ENCODE data around the gene SSH2. TPM values are rescaled to one million over a fixed set of nuclear protein-coding genes. Genes with fewer than 3 reads are reported as not detected.

SSH2 gene
- total and polyA plus RNA-seq, 9 of the 15 experiments (the other 6 are each of a cell fraction or from before 2014, with no cell fraction given): 3.9 to 16.1 (median 10.2) TPM

- no peaks in the 10 kb centered on the region for H3K9me1 ChIP-seq (ENCODE audit: control insufficient read depth, insufficient read depth, low read length)
- intact Hi-C loops (cut with micrococcal nuclease): no loop called here
- H2AFZ ChIP-seq (ENCODE audit: low read depth, low read length): no peak overlapping the region
- no peak overlapping the region for H3K27ac ChIP-seq (ENCODE audit: extremely low read depth, low read depth, low read length)
- BruUV-seq (replicated peaks): no TSS peak
- in situ Hi-C loops (cut with MboI): no loop called here
- no peak overlapping the region for H3K4me2 ChIP-seq (ENCODE audit: insufficient read depth, low read length)
- ATAC-seq: no peak
- no peak overlapping the region for H3K9ac ChIP-seq (ENCODE audit: insufficient read depth in 1 of 2, low read depth in 2 of 2, low read length in 2 of 2)
- H3K9me3 ChIP-seq (replicated peaks; ENCODE audit: control insufficient read depth, insufficient read depth, low read depth, low read length): no peaks in the 10 kb centered on the region
- no peaks in the 10 kb centered on the region for H3K27me3 ChIP-seq (ENCODE audit: control insufficient read depth in 2 of 2, insufficient read depth in 2 of 2, low read length in 2 of 2)
- H3K79me2 ChIP-seq (ENCODE audit: control insufficient read depth, insufficient read depth, low read length): no peaks in the 10 kb centered on the region
- no peaks in the 10 kb centered on the region for H4K20me1 ChIP-seq (replicated peaks; ENCODE audit: control insufficient read depth, insufficient read depth, low read length)
- no peaks in the 10 kb centered on the region for H3K36me3 ChIP-seq (ENCODE audit: control insufficient read depth, insufficient read depth, low read length)
- CTCF ChIA-PET (ENCODE audit: low intra/inter-chr PET ratio): no interaction called here
- TF ChIP-seq DMBX1 (CRISPR knock-in tag; IDR thresholded peaks at IDR 0.05; ENCODE audit: borderline replicate concordance) (no peak), ZNF655 (CRISPR knock-in tag; IDR thresholded peaks at IDR 0.05) (no peak), TARDBP (IDR thresholded peaks at IDR 0.05) (no peak), PHF21A (IDR thresholded peaks at IDR 0.05; ENCODE audit: borderline replicate concordance, low read depth) (no peak), SREBF2 (CRISPR knock-in tag; IDR thresholded peaks at IDR 0.05) (no peak), MCM2 (IDR thresholded peaks at IDR 0.05; ENCODE audit: low read depth) (no peak), SMARCB1 (IDR thresholded peaks at IDR 0.05; ENCODE audit: insufficient read length, low read depth) (no peak), HMG20A (CRISPR knock-in tag; conservative IDR thresholded peaks at IDR 0.05) (no peak), EGR1 (conservative IDR thresholded peaks at IDR 0.05) (no peak), POLR2B (IDR thresholded peaks at IDR 0.05; ENCODE audit: low read depth, partially characterized antibody) (no peak), SRSF1 (IDR thresholded peaks at IDR 0.05; ENCODE audit: low read depth, low read length) (no peak), HIVEP1 (CRISPR knock-in tag; IDR thresholded peaks at IDR 0.05) (no peak), MEF2D (tag; conservative IDR thresholded peaks at IDR 0.05; ENCODE audit: low read depth) (no peak), IFI16 (CRISPR knock-in tag; IDR thresholded peaks at IDR 0.05) (no peak), ZNF507 (tag; conservative IDR thresholded peaks at IDR 0.05) (no peak), ZNF589 (CRISPR knock-in tag; IDR thresholded peaks at IDR 0.05; ENCODE audit: low read depth) (no peak), ZNF592 (IDR thresholded peaks at IDR 0.05) (no peak)
- WGBS (ENCODE audit: insufficient coverage, low coverage, missing lambda C conversion rate): 85% methylated on average over 5 of the region's 7 CpGs
- H3K4me1 ChIP-seq (replicated peaks in 1 of 2; ENCODE audit: control insufficient read depth in 2 of 2, insufficient read depth in 2 of 2, low read length in 2 of 2): peaks cover 7% of the 10 kb centered on the region in 2 experiments; a peak in 4 of 5 replicates
- DNase-seq (ENCODE audit: extremely low read depth in 1 of 4, low spot score in 3 of 4): no peak
- no peak overlapping the region for H3K4me3 ChIP-seq
- no peak for FAIRE-seq
- POLR2A ChIA-PET: interaction anchor here (0.6 kb wide), 2 partner anchors 10 kb away, joined by 3 read pairs; no protein-coding TSS in a partner anchor
Measured at GRCh38 chr17:29837531-29837930, 92.5 kb downstream of the SSH2 start.
